ENCODE results near the gene FAT2.

DNA sequence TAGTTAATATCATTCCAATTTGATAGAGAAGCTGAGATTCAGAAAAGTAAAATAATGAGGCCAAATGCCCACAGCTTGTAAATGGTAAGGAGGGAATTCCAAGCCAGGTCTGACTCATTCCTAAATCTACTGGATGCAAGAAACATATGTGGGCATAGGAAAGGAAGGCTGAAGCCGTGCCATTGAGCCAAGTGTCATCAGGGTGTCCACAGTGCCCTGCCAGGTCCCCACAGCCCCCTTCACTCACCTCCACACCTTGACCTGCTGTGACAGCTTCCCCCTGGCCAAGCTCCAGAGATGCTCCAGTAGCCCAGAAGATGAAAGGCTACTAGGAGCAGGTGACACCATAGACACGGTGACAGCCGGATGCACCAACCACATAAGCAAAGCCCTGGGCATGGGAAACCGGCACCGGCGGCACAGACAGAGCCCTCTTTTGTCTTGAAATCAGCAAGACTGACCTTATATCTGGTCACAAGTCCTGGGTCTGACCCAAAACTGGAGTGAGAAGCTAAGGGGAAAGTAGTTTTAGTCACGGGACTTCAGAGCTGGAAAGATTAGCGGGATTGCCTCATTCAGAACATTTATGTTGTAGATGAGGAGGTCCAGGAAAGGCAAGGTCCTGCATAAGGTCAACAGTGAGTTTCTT is 20.1 kb upstream of the FAT2 start:
- no peak for TF ChIP-seq POLR2A (IDR thresholded peaks at IDR 0.05)
- TF ChIP-seq, protein P1, sequence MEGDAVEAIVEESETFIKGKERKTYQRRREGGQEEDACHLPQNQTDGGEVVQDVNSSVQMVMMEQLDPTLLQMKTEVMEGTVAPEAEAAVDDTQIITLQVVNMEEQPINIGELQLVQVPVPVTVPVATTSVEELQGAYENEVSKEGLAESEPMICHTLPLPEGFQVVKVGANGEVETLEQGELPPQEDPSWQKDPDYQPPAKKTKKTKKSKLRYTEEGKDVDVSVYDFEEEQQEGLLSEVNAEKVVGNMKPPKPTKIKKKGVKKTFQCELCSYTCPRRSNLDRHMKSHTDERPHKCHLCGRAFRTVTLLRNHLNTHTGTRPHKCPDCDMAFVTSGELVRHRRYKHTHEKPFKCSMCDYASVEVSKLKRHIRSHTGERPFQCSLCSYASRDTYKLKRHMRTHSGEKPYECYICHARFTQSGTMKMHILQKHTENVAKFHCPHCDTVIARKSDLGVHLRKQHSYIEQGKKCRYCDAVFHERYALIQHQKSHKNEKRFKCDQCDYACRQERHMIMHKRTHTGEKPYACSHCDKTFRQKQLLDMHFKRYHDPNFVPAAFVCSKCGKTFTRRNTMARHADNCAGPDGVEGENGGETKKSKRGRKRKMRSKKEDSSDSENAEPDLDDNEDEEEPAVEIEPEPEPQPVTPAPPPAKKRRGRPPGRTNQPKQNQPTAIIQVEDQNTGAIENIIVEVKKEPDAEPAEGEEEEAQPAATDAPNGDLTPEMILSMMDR (IDR thresholded peaks at IDR 0.05) = no peak

Data from esophagus squamous epithelium (tissue), 4 donors.